SJSA1 (cell line): ENCODE data around the gene ESRRA. TPM values are rescaled to one million over a fixed set of nuclear protein-coding genes. Genes with fewer than 3 reads are reported as not detected.

Experiments
- DNase-seq, 2 experiments: peaks; one replicate each; pipeline ENCODE4 v3.0.0-alpha.2; 2015 to 2020; ENCODE audit warnings: low spot score in 2 of 2, low read depth in 1 of 2
- H3K27ac ChIP-seq: fragments of 250-450 bp; sonication (Bioruptor Pico); 2 replicates; pipeline ENCODE4 v1.5.1; 2020; ENCODE audit warnings: mild to moderate bottlenecking, moderate library complexity
- H3K27me3 ChIP-seq: fragments of 250-450 bp; sonication (Bioruptor Pico); replicated peaks from 2 replicates; pipeline ENCODE4 v1.5.1; 2020; ENCODE audit warnings: mild to moderate bottlenecking, moderate library complexity
- H3K36me3 ChIP-seq: fragments of 250-450 bp; sonication (Bioruptor Pico); 2 replicates; pipeline ENCODE4 v1.5.1; 2020; ENCODE audit warnings: mild to moderate bottlenecking
- H3K4me1 ChIP-seq: fragments of 250-450 bp; sonication (Bioruptor Pico); replicated peaks from 2 replicates; pipeline ENCODE4 v1.6.1; 2021; ENCODE audit warnings: mild to moderate bottlenecking
- H3K4me3 ChIP-seq: fragments of 250-450 bp; sonication (Bioruptor Pico); 2 replicates; pipeline ENCODE4 v1.5.1; 2020; ENCODE audit warnings: mild to moderate bottlenecking
- H3K9me3 ChIP-seq: fragments of 250-450 bp; sonication (Bioruptor Pico); replicated peaks from 2 replicates; pipeline ENCODE4 v1.5.1; 2020; ENCODE audit warnings: mild to moderate bottlenecking
- total RNA-seq: library from RNA; depleted of rRNA; stranded (reverse); fragments of >200 nt; shearing (Covaris generic); gene quantifications from 2 replicates; pipeline ENCODE4 v1.2.3, GENCODE V29; 2014

Gene ESRRA
- total RNA-seq, 1 experiment from 2014 or later = 50.7 TPM

DNA sequence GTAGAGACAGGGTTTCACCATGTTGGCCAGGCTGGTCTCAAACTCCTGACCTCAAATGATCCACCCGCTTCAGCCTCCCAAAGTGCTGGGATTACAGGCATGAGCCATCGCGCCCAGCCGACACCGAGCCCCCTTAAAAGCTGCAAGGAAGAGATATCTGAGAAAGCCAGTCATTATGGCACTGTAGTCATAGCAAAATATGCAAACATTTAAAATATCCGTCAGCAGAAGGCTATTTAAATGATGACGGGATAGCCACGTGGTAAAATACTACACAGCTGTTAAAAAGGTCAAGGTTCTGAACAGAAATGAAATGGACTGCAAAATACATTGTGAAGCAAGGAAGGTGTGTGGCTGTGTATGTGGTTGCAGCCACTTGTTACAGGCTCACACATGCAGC is 28.2 kb downstream of the ESRRA start:
- no peaks in the 10 kb centered on the region for H3K27me3 ChIP-seq
- no peak overlapping the region for H3K4me3 ChIP-seq
- DNase-seq = no peak
- no peaks in the 10 kb centered on the region for H3K36me3 ChIP-seq
- H3K4me1 ChIP-seq = peaks cover 18% of the 10 kb centered on the region
- H3K9me3 ChIP-seq = no peaks in the 10 kb centered on the region
- no peak overlapping the region for H3K27ac ChIP-seq

DNA sequence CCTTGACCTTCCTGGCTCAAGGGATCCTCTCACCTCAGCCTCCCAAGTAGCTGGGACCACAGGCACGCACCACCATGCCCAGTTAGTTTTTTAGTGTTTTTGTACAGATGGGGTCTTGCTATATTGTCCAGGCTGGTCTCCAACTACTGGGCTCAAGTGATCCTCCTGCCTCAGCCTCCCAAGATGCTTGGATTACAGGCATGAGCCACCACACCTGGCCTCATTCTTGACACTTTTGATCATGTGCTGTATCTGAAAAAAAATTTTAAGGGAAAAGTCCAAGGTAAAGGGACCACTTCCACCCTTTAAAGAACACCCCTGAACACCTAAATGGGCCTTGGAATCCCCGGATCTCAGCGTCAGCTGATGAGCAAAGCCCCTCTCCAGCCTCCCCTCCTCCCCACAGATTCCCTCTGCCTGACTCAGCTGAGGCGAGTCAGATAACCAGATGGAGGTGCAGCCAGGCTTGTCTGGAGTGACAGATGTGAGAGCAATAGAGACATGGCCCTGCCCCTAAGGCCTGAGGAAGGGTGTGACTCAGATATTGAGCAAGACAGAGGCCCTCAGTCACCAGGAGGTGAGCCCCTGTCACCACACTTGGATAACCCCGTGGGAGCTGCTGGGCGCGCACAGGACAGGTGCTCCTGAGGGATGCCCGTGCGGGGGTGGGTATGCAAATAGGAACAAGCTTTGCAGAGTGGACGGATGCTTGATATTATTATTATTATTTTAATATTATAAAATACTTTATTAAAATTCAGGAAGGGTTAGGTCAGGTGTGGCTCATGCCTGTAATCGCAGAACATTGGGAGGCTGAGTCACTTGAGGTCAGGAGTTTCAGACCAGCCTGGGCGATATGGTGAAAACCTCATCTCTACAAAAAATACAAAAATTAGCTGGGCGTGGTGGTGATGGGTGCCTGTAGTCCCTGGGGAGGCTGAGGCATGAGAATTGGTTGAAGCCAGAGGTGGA is 29.7 kb downstream of the ESRRA start:
- no peak overlapping the region for H3K4me3 ChIP-seq
- no peaks in the 10 kb centered on the region for H3K9me3 ChIP-seq
- peaks cover 18% of the 10 kb centered on the region for H3K4me1 ChIP-seq
- H3K27ac ChIP-seq = no peak overlapping the region
- DNase-seq = peak; percentile 84 to 95
- H3K36me3 ChIP-seq = no peaks in the 10 kb centered on the region
- no peaks in the 10 kb centered on the region for H3K27me3 ChIP-seq

DNA sequence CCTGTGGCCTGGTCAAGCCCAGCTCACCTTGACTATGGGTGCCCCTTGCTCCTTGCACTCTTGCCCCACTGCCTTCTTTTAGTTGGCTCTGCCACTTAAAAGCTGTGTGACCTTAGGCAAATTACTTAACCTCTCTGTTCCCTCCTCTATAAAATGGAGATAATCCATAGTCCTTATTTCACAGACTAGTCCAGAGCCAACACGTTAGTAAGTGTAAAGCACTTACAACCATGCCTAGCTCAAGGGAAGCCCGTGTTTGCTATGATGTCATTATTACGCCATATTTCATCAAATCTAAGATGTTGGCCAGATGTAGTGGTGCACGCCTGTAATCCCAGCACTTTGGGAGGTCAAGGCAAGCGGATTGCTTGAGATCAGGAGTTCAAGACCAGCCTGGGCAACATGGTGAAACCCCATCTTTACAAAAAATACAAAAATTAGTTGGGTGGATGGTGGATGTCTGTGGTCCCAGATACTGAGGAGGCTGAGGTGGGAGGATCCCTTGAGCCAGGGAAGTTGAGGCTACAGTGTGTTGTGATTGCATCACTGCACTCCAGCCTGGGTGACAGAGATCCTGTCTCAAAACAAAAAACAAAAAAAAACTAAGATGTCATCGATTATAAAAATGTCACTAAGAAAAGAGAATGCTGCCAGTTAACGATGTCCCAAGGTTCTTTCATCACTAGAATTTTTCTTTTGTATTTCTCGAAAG is 32.4 kb downstream of the ESRRA start:
- Histone ChIP-seq H3K4me1 (peaks cover 15% of the 10 kb centered on the region), H3K27ac (no peak overlapping the region), H3K9me3 (0 out of 2 replicates have a peak, but pooled peaks cover 4% of the 10 kb centered on the region), H3K27me3 (no peaks in the 10 kb centered on the region), H3K4me3 (no peak overlapping the region), H3K36me3 (no peaks in the 10 kb centered on the region)
- DNase-seq = no peak

GRCh38 chr11:64338716-64339115 is 33.4 kb downstream of the ESRRA start:
- H3K27ac ChIP-seq = no peak overlapping the region
- no peak for DNase-seq
- H3K36me3 ChIP-seq = no peaks in the 10 kb centered on the region
- 0 out of 2 replicates have a peak, but pooled peaks cover 4% of the 10 kb centered on the region for H3K9me3 ChIP-seq
- peaks cover 15% of the 10 kb centered on the region for H3K4me1 ChIP-seq
- no peak overlapping the region for H3K4me3 ChIP-seq
- H3K27me3 ChIP-seq = no peaks in the 10 kb centered on the region

- Histone ChIP-seq H3K27ac (no peak overlapping the region), H3K9me3 (0 out of 2 replicates have a peak, but pooled peaks cover 4% of the 10 kb centered on the region), H3K27me3 (no peaks in the 10 kb centered on the region), H3K4me1 (peaks cover 15% of the 10 kb centered on the region), H3K36me3 (no peaks in the 10 kb centered on the region), H3K4me3 (no peak overlapping the region)
- no peak for DNase-seq
Measured at GRCh38 chr11:64339286-64339685, 34.0 kb downstream of the ESRRA start.

DNA sequence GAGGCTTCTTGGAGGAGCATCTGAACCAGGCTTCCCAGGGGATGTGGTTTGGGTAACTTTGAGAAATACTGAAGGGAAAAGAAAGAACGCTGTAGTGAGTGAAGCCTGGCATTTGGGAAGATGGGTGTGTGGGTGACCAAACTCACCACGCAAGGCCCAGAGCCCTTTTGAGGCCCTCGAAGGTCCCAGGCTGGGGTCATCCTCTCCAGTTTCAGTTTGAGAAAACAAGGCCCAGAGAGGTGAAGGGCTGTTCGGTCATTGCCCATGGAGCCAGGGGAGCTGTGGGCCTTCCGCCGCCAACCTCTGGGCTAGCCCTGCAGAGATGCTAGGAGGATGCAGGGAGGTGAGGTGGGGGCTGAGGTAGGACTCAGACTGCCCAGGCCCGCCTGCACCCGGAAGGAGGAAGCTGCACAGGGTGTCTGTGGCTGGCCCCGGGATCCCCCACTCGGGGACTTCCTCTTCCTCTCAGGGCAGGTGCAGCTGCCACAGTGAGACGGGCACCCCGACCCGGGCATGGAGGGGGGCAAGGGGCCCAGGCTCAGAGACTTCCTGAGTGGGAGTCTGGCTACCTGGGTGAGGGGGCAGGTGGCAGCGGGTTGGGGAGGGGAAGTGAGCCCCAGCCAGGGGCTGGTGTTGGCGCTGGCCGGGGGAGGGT is 34.6 kb downstream of the ESRRA start, which contains the start of gene CCDC88B:
TSS of gene CCDC88B (plus strand) at position 451 of the 655 bp plus-strand sequence. CDS start at position 514, 63 bp downstream.
- Histone ChIP-seq H3K36me3 (no peaks in the 10 kb centered on the region), H3K27me3 (no peaks in the 10 kb centered on the region), H3K27ac (no peak within 1 kb of the TSS), H3K4me3 (no peak within 1 kb of the TSS), H3K4me1 (peaks cover 9% of the 10 kb centered on the region), H3K9me3 (0 out of 2 replicates have a peak, but pooled peaks cover 4% of the 10 kb centered on the region)
- no peak for DNase-seq

GRCh38 chr11:64340671-64341335 is 35.5 kb downstream of the ESRRA start:
- no peak overlapping the region for H3K27ac ChIP-seq
- no peaks in the 10 kb centered on the region for H3K36me3 ChIP-seq
- H3K4me3 ChIP-seq = no peak overlapping the region
- H3K27me3 ChIP-seq = no peaks in the 10 kb centered on the region
- peak in 1 of 2 experiments; percentile 65 for DNase-seq
- peaks cover 6% of the 10 kb centered on the region for H3K4me1 ChIP-seq
- 0 out of 2 replicates have a peak, but pooled peaks cover 4% of the 10 kb centered on the region for H3K9me3 ChIP-seq

DNA sequence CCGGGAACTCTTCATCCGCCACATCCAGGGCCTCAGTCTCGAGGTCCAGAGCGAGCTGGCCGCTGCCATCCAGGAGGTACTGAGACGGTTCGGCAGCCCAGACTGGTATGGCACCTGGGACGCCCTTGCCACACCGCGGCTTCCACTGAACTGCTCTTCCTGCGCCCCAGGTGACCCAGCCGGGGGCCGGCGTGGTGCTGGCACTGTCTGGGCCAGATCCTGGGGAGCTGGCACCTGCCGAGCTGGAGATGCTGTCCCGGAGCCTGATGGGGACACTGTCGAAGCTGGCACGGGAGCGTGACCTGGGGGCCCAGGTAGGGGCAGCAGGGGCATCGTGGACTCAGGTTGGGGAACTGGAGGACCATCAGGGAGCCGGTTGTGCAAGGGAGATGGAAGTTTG is 36.1 kb downstream of the ESRRA start:
- Histone ChIP-seq H3K9me3 (0 out of 2 replicates have a peak, but pooled peaks cover 4% of the 10 kb centered on the region), H3K4me1 (peaks cover 6% of the 10 kb centered on the region), H3K36me3 (no peaks in the 10 kb centered on the region), H3K27me3 (no peaks in the 10 kb centered on the region), H3K27ac (no peak overlapping the region), H3K4me3 (no peak overlapping the region)
- no peak for DNase-seq

DNA sequence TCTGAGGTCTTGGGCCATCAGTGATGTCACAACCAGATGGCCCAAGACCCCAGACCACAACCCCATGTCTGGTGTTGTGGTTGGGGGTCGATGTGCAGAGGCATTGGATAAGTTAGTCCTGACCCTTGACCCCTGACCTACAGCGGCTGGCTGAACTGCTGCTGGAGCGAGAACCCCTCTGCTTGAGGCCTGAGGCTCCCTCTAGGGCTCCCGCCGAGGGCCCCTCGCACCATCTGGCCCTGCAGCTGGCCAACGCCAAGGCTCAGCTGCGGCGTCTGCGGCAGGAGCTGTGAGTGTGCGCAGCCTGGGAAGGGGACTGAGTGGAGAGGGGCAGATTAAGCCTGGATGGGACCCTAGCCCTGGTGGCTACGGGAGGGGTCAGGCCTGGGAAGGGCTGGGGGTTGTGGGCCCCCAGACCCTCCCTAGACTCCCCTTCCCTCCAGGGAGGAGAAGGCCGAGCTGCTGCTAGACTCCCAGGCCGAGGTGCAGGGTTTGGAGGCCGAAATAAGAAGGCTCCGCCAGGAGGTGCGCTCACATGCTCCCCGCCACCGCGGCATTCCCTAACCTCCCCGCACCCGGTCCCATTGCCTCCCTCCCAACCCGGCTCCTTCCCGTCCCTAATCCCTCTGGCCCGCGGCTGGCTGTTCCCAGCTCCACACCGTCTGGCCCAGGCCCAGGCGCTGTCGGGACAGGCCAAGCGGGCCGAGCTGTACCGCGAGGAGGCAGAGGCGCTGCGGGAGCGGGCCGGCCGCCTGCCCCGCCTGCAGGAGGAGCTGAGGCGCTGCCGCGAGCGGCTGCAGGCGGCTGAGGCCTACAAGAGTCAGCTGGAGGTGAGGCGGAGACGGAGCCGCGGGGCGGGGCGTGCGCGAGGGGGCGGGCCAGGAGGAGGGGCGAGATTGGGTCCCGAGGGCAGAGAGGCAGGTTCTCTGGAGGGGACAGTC is 36.8 kb downstream of the ESRRA start:
- Histone ChIP-seq H3K4me1 (peaks cover 6% of the 10 kb centered on the region), H3K9me3 (0 out of 2 replicates have a peak, but pooled peaks cover 4% of the 10 kb centered on the region), H3K27me3 (no peaks in the 10 kb centered on the region), H3K4me3 (peak overlapping the region; percentile 14), H3K27ac (no peak overlapping the region), H3K36me3 (no peaks in the 10 kb centered on the region)
- peak; percentile 64 to 94 for DNase-seq

- no peak overlapping the region for H3K4me3 ChIP-seq
Measured at GRCh38 chr11:64342869-64343745, 37.8 kb downstream of the ESRRA start.

GRCh38 chr11:64343767-64344559 is 38.6 kb downstream of the ESRRA start:
- Histone ChIP-seq H3K4me3 (no peak overlapping the region), H3K36me3 (no peaks in the 10 kb centered on the region), H3K27ac (no peak overlapping the region), H3K9me3 (0 out of 2 replicates have a peak, but pooled peaks cover 4% of the 10 kb centered on the region), H3K27me3 (no peaks in the 10 kb centered on the region), H3K4me1 (peaks cover 6% of the 10 kb centered on the region)
- no peak for DNase-seq

More at GRCh38 chr11:64342869-64343745, 37.8 kb downstream of the ESRRA start:
- Histone ChIP-seq H3K27ac (no peak overlapping the region), H3K9me3 (0 out of 2 replicates have a peak, but pooled peaks cover 4% of the 10 kb centered on the region), H3K36me3 (no peaks in the 10 kb centered on the region), H3K27me3 (no peaks in the 10 kb centered on the region), H3K4me1 (peaks cover 6% of the 10 kb centered on the region)
- no peak for DNase-seq
